ENCODE measurements around the gene STRBP.
A peak's percentile ranks its signal among the peaks of the same experiment; 100 is the strongest.
"Not testable (repeated sequence)": the region's sequence is repeated elsewhere in the genome, so short reads cannot be mapped to it uniquely, and the experiment has no call there.

Gene STRBP

DNA sequence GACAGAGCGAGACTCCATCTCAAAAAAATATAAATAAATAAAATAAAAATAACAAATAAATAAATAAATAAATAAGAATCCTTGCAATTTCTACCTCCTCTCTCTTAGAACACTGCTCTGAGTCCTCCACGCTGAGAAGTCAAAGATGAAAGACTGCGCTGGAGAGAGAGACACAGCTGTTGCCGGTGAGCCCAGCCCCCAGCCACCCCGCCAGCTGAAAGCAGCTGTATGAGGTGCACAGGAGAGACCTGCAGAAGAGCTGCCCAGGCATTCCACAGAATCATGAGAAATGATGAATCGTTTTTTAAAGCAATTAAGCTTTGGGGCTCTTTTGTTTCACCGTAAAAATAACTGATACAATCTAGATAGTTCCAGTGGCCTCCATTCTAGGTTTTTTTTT is 16.3 kb upstream of the STRBP start:
- no peak for DNase-seq
- intact Hi-C loops (cut with DNase I), result no loop called here

DNA sequence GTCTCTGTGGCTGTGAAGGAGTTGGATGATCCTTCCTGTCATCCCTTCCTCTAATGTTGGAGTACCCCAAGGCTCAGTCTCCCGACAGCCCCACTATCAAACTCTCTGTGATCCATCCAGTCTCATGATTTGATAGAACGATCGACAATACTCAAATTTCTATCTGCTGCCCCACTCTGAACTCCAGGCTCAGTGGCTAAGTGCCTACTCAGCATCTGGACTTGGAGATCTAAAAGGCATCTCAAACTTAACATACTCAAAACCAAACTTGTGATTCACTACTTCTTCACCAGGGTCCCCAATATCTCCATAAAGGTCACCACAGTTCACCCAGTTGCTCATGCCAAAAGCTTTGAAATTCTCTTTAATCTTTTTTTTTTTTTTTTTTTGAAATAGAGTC is 15.1 kb upstream of the STRBP start:
- intact Hi-C loops (cut with DNase I), result no loop called here
- no peak for DNase-seq

DNA sequence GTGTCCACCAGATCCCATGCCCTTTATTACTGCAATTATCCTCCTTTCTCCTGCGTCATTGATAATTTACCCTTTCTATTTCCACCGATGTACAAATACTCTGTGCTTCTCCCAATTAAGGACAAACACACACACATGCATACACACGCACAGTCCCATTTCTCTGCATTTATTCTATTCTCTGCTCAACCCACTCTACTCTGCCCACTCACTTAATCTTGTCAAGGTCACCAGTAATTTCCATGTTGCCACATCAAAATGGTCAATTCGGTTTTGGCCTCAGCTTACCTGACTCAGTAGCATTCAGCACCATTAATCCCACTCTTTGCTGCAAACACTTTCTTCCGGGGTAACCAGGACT is 14.6 kb upstream of the STRBP start:
- intact Hi-C loops (cut with DNase I), result no loop called here
- DNase-seq, result no peak

DNA sequence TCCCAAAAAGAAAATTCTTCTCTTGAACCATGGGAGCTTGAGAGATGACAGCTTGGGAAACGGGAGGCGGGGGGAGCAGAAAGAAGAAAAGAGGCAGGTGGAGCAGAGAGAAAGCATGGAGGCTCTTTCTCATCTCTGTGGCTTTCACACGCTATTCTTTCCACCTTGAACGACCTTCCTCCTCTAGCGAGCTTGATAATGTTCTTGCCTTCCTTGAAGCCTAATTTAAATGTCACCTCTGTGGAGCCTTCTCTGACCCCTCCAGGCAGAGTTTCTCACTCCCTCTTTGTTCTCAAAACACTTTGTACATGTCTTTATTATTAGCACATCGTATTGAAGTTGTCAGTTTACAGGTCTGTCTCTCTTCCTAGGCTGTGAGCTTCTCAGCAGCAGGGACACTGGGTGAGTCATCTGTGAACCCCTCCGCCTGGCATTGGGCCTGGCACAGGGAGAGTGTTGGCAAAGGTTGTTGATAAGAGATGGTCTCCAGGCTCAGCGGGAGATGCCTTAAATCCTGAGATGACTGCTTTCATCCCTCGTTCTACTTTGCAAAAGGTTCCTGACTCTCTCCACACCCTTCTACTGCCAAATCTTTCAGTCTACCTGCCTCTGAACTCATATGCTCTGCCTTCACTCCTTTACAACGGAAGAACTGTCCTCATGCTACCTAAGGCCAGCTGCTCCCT is 14.1 kb upstream of the STRBP start:
- no peak for DNase-seq
- intact Hi-C loops (cut with DNase I), result no loop called here

DNA sequence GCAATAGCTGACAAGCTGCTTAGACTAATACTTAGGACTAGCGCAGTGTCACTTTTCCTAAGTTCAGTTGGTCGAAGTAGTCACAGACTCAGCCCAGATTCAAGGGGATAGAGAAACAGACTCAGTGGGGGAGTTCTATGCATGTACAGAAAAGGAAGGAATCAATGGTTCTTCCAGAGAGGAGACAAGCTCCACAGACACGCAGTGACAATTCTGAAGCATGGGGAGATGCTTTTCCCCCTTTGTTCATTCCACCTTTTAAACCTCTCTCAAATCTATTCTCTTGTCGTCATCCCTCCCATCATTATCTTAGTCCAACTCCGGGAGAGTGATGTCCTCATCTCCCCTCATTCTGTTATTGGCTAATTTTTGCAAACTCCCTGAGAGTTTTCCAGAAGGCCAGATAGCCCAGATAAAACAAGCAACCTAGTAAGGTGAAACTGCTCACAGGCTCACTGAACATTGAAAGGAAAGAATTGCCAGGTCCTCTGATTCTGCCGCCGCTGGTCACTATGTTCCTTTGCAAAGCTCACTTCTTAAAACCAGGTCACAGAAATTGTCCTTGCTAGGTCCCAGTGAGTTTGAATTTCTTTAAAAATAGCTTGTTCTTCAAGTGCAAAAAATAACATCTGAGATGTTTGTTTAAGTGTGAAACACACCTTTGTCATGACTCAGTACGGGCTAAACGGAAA is 13.4 kb upstream of the STRBP start:
- no peak for DNase-seq
- intact Hi-C loops (cut with DNase I), result no loop called here

DNA sequence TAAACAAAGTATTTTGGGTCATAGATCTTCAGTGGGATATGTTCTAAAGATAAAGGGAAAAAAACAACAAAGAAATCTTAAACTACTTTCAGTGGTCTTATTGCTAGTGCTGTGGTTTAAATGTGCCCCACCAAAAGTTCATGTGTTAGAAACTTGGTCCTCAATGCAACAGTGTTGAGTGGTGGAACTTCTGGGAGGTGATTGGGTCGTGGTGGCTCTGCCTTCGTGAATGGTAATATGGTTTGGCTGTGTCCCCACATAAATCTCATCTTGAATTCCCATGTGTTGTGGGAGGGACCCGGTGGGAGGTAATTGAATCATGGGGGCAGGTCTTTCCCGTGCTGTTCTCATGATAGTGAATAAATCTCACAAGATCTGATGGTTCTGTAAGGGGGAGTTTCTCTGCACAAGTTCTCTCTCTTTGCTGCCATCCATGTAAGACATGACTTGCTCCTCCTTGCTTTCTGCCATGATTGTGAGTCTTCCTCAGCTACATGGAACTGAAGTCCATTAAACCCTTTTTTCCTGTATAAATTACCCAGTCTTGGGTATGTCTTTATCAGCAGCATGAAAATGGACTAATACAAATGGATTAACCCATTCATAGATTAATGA is 10.6 kb upstream of the STRBP start:
- intact Hi-C loops (cut with DNase I); DNase-seq: not testable (repeated sequence)

DNA sequence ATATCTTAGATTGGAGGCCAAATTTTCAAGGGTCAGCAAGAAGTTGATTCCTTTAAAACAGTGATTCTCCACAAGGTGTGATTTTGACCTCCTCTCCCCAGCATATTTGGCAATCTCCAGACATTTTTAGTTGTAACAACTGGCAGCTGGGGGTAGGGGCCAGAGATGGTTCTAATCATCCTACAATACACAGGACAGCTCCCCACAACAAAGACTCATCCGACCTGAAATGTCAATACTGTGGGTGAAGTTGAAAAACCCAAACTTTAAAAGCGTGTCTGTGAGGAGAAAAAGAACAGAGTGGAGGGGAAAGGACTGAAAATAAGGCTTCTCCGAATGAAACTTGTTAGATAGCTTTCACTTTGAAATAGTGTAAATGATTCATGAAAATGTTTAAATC is 10.0 kb upstream of the STRBP start:
- no peak for DNase-seq
- intact Hi-C loops (cut with DNase I), result no loop called here

DNA sequence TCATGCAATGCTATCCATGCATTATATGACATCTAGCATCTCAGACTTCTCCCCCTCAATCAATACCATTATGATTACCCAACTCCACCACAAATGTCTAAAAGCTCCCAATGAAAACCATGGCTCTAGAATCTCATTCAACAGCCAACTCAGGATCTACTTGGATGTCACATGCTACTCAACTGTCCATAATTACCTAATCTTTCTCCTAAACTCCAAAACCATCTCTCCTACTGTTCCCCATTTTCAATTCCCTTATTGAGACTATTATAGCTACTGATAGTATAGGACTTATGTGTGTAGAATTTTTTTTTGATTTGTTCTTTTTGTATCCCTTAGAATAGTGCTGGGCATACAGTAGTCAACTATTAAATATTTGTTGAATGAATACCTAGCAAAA is 8.2 kb upstream of the STRBP start:
- DNase-seq, result no peak
- intact Hi-C loops (cut with DNase I), result no loop called here

DNA sequence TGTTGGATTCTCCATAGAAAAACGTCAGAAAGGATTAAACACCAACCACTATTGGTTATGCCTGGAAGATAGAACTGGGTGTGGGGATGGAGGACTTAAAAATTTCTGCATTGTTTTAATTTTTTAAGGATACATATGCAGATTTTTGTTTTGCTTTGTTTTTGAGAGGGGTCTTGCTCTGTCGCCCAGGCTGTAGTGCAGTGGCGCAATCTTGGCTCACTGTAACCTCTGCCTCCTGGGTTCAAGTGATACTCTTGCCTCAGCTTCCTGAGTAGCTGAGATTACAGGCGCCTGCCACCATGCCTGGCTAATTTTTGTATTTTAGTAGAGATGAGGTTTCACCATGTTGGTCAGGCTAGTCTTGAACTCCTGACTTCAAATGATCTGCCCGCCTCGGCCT is 2.7 kb upstream of the STRBP start:
- intact Hi-C loops (cut with DNase I); DNase-seq: not testable (repeated sequence)

DNA sequence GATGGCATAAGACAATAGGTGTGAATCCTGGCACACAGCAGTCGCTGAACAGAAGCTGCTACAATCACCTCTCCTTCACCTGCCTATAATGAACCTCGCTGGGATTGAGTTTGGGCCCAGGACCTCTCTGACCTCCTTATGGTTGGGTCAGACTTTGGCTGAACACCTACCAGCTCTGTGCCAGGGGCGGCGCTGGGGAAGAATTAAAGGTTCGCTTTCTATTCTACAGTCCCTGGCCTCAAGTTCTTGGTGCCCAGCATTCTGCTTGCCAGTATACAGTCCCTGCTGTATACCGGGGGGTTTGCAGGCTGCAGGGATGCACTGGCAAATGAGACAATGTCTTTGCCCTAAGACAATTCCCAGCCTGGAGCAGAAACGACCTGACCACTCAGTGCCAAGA is 895 bp upstream of the STRBP start:
- intact Hi-C loops (cut with DNase I), result no loop called here
- DNase-seq, result peak in 2 of 42 donors; percentile 11 to 12

DNA sequence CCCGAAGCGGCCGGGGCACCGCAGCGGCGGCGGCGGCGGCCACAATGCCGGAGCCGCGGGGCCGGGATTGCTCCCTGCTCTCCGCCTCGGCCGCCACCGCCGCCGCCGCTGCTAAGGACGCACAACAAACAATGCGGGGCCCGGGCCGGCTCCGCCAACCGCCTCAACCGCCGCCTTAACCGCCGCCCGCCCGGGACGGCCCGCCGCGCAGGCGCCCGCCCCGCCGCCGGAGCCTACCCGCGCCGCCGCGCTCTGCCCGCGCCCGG is 254 bp downstream of the STRBP start:
- DNase-seq, result no peak
- intact Hi-C loops (cut with DNase I), result no loop called here

DNA sequence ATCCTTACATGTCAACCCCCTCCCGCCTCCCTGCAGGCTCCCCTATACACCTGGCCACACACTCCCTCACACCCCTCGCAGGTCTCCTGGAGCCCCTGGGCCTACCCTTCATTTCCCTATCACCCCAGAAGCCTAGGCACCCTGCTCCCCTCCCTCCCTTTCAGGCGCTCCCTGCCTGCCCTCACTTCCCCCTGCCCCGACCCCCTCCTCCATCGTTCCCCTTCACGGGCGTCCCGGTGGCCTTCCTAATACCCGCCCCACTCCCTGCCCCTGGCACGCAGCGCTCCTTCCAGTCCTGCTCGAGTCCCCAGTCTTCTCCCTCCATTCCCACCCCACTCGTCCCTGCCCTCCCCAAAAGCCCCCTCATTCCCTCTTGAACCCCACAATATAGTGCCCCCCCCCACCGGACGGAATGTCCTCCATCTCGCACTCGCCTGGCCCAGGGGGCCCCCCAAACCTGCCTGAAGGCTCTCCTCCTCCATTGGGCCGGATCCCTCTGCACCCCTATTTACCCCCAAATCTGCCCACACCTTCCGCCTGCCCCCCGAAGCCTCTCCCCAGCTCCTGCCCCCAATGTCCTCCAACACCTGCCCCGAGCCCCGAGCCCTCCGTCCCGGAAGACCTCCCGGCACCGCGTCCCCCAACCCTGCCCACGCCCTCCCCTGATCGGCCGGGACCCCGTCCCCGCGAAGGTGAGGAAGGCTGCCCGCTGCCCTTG is 746 bp downstream of the STRBP start:
- DNase-seq, result peak in 14 of 42 donors; percentile 6 to 45 (median 13)
- intact Hi-C loops (cut with DNase I), result no loop called here

DNA sequence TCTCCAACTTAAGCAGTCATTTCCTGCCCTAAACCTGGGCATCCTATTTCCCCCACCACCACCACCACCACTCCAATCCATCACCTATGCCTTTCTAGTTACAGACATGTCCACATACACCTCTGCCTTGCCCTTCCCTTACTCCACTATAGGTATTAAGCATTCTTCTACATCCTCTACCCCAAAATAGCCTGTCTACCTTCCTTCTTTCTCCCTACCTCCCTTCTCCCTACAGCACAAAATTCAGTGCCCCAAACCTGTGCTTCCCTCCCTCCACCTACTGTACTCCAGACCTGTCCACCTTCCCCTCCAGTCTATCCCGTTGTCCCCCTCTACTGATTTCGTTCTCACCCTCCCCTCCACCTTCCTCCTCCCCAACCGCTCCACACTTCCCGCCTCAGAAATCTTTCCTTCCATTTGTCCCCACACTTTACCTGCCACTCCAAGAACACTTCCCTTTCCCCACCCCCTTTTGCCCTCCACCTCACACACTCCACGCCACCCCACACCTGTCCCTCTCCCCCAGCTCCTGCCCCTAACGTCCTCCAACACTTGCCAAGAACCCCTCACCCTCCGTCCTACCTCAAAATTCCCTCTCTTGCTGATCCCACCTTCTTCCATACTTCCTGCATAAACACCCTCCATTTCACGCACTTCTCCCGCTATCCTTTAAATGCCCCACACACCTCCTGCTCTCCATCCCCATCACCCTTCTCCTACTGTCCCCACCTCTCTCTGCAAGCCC is 1.6 kb downstream of the STRBP start:
- intact Hi-C loops (cut with DNase I), result no loop called here
- no peak for DNase-seq

DNA sequence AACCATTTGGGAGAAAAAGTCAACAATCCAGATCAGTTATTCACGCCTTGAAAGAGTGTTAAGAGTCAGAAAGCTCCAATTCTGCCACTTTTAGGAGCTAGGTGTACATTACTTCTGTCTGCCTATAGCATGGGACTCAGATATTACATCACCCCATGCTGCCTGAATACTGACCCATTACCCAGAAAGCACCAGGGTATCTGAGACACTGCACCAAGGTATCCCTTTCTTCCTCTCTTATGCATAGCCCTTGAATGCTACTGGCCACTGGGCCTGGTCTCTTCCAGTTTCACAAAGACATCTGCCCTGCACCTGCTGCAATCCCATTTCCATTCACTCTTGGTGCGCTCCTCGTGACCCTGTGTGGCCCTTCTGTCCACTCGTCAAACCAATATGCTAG is 2.6 kb downstream of the STRBP start:
- DNase-seq, result no peak
- intact Hi-C loops (cut with DNase I), result no loop called here

DNA sequence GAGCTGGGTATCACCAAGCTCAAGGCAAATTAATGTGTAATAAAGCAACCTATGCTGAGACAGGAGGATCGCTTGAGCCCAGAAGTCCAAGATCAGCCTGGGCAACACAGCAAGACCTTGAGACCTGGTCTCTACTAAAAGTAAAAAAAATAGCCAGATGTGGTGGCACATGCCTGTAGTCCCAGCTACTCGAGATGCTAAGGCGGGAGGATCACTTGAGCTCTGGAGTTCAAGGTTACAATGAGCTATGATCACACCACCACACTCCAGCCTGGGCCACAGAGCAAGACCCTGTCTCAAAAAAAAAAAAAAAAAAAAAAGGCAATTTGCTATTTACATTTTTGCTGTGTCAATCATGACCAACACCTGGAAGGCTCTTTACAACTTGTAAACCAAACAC is 5.2 kb downstream of the STRBP start:
- intact Hi-C loops (cut with DNase I), result no loop called here

DNA sequence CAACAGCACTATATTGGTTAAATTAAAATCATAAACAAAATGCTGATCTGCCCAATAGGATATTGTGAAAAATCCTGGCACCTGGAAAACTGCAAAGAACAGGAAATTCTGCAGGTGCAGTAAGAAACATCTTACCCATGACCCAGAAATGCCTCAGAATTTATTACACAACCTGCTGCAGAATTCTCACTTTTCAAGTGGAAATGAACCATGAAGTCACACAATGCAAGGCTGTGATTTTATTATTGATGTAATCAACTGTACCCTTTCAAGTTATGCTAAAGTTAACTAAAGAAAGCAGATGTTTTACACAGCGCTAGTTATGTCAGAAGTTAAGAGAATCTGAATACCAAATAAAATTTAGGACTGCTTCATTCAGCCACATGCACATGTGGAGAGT is 6.0 kb downstream of the STRBP start:
- intact Hi-C loops (cut with DNase I), result no loop called here
- DNase-seq, result no peak

More for the DNA sequence above, 5.2 kb downstream of the STRBP start:
- DNase-seq, result no peak

DNA sequence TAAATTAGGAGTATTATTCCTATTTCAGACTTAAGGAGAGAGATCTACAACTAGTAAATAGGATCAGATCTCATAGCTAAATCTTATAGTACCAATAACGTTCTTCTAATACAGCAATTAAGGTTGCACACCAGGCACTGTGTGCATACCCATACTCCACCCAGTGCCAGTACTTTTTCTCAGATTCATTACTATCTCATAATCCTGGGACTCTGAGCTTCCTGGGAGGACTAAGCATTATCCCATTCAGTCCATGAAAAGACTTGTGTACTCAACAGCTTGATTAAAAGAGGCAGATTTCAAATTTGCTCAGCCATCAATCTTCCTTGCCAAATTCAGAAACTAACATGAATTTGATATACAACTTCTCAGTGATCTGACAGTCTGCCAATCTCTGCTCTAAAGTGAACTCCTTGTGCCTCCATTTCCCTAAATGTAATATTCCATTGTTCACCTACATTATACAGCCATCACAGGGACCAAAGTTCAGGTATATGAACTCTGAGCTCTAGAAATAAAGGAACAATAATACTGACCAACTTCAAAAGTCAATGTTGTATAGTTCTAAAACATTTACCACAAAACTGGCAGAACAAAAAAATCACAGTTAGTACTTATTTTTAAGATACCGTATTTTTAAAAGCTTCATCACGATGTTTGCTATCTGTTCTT is 7.2 kb downstream of the STRBP start:
- intact Hi-C loops (cut with DNase I), result no loop called here
- DNase-seq, result no peak

DNA sequence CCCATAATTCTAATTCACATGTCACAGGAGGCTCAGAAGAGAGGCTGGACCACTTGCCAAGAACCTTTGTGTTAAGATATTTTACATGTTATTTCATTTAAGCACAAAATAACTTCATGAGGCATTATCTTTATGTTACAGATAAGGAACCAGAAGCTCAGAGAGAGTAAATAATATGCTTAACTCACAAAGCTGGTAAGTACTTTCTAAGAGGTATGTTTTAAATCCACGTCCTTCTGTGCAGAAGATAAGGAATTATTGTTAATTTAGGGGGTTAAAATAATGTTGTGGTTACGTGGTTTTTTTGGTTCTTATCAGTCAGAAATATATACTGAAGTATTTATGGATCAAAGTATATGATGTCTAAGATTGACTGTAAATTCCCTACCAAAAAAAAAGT is 8.0 kb downstream of the STRBP start:
- intact Hi-C loops (cut with DNase I), result no loop called here
- no peak for DNase-seq

DNA sequence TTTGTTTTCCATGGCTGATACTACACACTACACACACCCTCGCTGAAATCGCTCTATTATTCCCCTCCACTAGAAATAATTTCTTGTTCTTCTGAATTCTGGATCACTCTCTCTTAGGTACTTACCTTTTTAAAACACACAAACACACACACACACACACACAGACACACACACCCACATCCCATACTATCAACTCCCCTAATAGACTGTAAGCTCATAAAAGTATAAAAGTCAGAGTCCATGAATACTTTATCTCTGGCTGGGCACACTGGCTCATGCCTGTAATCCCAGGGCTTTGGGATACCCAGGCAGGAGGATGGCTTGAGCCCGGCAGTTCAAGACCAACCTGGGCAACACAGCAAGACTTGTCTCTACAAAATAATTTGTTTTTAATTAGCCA is 11.1 kb downstream of the STRBP start:
- DNase-seq, result no peak

More for the DNA sequence above, 11.1 kb downstream of the STRBP start:
- intact Hi-C loops (cut with DNase I), result no loop called here

Measured in head of caudate nucleus (tissue), 42 donors.